GM12892 (cell line): ENCODE data around the gene YARS2.
"Not testable (repeated sequence)": the region's sequence is repeated elsewhere in the genome, so short reads cannot be mapped to it uniquely, and the experiment has no call there.

Source experiments
- DNase-seq: peaks from one replicate; pipeline ENCODE4 v3.0.0; 2011; ENCODE audit not compliant: insufficient read length
- FAIRE-seq: peaks from 2 replicates; lab custom pipeline; 2011; peaks lifted over from hg19 to GRCh38; lab: Jason Lieb, UNC
- POLR2A ChIP-seq: IDR thresholded peaks from 2 replicates; pipeline ENCODE4 v1.6.1; 2011; ENCODE audit warnings: low read depth, low read length, control low read depth
- POLR2AphosphoS5 ChIP-seq: IDR thresholded peaks from 2 replicates; pipeline ENCODE4 v1.6.1; 2011; ENCODE audit warnings: low read depth, low read length, control low read depth
- TAF1 ChIP-seq: IDR thresholded peaks from 2 replicates; pipeline ENCODE4 v1.6.1; 2011; ENCODE audit warnings: low read depth, mild to moderate bottlenecking, control low read depth, low read length, borderline replicate concordance

The YARS2 gene

DNA sequence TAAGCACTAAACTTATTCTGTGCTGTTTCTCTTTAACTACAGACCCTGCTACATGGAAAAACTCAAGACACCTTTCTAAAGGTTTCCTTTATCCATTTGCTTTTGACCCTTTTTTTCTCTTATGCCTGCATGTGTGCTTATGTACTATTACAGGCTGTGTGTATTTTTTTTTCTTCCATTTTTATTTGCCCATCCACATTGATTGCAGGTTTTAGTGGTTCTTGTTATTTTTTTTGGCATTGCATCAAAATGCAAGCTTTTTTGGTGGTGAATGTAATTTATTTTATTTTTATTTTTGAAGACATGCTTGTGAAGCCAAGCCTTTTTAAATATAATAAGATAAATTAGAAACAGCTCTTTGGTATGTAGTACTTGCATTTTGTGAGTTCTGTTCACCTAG, 49.9 kb downstream of the YARS2 start:
- DNase-seq (no peak), FAIRE-seq (no peak)
- no peak for TF ChIP-seq TAF1
- no peak for TF ChIP-seq POLR2A
- no peak for TF ChIP-seq POLR2AphosphoS5

DNA sequence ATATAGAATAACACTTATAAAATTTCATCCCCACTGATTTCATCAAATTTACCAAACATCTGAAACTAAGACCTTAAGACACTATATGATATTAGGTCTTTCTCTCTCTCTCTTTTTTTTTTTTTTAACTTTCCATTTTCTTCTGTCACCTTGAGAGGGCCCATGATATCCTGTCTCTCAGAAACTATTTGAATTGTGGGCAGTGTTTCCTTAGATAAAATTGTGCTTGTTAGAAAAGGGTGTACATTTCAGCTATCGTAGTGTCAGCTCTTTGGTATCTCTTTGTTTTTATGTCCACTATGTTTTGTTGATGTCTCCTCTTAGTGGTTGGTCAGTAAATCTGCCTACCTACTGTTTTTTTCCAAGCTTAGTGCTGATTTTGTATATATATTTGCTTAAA, 52.8 kb downstream of the YARS2 start:
- no peak for FAIRE-seq
- DNase-seq = no peak
- TF ChIP-seq POLR2A = no peak
- no peak for TF ChIP-seq POLR2AphosphoS5
- TF ChIP-seq TAF1 = no peak

DNA sequence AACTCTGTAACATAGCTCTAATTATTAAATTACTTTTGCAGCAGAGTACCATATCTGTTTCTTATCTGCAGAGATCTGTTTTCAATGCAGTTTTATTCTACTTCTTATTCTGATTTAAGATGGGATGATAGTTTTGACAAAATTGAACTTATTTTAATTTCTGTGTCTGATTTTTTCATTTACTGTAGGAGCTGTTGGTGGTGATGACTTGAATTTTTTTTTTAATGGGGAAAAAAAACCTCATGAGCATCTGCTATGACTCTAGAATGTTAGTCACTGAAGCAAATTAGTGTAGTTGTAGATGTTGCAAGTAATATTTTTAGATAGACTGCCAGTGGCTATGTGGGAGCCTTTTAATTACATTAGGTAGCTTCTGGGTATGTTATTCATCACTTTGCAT, 53.2 kb downstream of the YARS2 start:
- TF ChIP-seq POLR2AphosphoS5 (no peak), POLR2A (no peak), TAF1 (no peak)
- FAIRE-seq = no peak
- no peak for DNase-seq

DNA sequence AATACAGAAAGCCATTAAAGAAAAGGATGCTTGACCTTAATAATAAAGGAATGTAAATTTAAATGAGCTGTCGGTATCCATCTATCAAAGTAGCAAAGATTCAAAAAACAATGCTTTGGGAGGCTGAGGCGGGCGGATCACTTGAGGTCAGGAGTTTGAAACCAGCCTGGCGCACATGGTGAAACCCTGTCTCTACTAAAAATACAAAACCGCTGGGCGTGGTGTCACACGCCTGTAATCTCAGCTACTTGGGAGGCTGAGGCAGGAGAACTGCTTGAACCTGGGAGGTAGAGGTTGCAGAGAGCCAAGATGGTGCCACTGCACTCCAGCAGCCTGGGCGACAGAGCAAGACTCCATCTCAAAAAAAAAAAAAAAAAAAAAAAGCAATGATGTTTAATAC, 56.3 kb downstream of the YARS2 start:
- DNase-seq, FAIRE-seq: not testable (repeated sequence)

DNA sequence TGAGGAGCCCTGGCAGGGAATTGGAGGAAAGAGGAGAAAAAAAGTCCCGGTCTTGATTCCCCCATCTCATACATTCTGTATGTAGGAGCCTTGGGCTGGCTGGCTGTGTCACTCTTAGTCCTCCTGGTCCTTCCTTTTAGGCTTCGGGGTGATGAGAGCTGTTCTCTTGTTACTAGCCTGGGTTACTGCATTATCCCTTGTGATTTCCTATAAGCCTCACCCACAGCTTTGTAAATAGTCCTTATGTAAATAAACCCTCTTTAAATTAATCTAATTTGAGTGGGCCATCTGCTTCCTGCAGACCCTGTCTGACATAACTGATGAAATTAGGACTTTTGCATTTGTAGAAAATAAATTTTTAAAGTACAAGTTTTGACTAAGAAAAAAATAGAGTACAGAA, 57.4 kb downstream of the YARS2 start:
- FAIRE-seq (no peak), DNase-seq (no peak)
- TF ChIP-seq POLR2A = no peak
- TF ChIP-seq TAF1 = no peak
- TF ChIP-seq POLR2AphosphoS5 = no peak

DNA sequence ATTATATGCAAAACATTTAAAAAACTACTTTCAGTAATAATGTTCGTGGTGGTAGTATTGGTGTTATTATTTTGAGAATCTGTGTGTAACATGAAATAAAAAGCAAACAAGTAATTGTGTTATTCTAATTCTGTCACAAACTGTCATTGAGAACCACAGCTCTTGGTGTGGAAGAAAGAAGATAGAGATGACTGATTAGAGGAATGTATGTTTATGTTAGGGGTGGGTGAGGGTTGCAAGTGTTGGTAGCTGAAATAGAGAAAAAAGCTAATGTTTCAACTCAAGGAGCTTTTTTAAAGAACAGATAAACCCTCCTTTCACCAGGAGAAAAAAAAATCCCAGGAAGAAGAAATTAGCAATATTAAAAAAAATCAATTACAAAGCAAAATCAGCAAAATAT, 58.3 kb downstream of the YARS2 start:
- DNase-seq (no peak), FAIRE-seq (no peak)
- TF ChIP-seq POLR2AphosphoS5 = no peak
- no peak for TF ChIP-seq POLR2A
- TF ChIP-seq TAF1 = no peak
